Large intestine (tissue), 3 donors: ENCODE measurements around the gene TNFAIP8. TPM values are rescaled to one million over a fixed set of nuclear protein-coding genes. Genes with fewer than 3 reads are reported as not detected.

ENCODE experiments used
- DNase-seq, 2 donors: peaks; one replicate each; pipeline versions ENCODE4 v3.0.0 to v3.0.0-alpha.2; 2013
- H3K27ac ChIP-seq: one replicate; pipeline ENCODE4 v1.5.1; 2013; ENCODE audit warnings: low read length
- H3K27me3 ChIP-seq: 2 replicates; pipeline ENCODE4 v1.6.1; 2013; ENCODE audit warnings: low read length; ENCODE audit not compliant: control insufficient read depth, insufficient read depth
- H3K36me3 ChIP-seq: 2 replicates; pipeline ENCODE4 v1.6.1; 2013; ENCODE audit warnings: low read length; ENCODE audit not compliant: control insufficient read depth, insufficient read depth
- H3K4me1 ChIP-seq: one replicate; pipeline ENCODE4 v1.6.1; 2013; ENCODE audit warnings: low read length; ENCODE audit not compliant: control insufficient read depth, insufficient read depth
- H3K4me3 ChIP-seq: one replicate; pipeline ENCODE4 v1.5.1; 2013; ENCODE audit warnings: low read length
- H3K9me3 ChIP-seq: one replicate; pipeline ENCODE4 v1.6.1; 2013; ENCODE audit warnings: mild to moderate bottlenecking, low read depth, low read length, moderate library complexity; ENCODE audit not compliant: control insufficient read depth
- WGBS: methylation state at CpG from one replicate; pipeline ENCODE4 v1.1.5; 2013; ENCODE audit warnings: low lambda C conversion rate; ENCODE audit not compliant: insufficient coverage; 5-methylcytosine and 5-hydroxymethylcytosine counted together
- polyA plus RNA-seq: library from polyadenylated mRNA; unstranded; fragments of 120-200 nt; gene quantifications from one replicate; pipeline ENCODE4 v1.2.1, GENCODE V29; 2013

TNFAIP8 gene
- polyA plus RNA-seq, 1 donor: 17.1 TPM

- Histone ChIP-seq H3K9me3 (no peaks in the 10 kb centered on the region), H3K27me3 (peaks cover 23% of the 10 kb centered on the region), H3K27ac (no peak overlapping the region), H3K4me3 (no peak overlapping the region), H3K4me1 (peaks cover 2% of the 10 kb centered on the region), H3K36me3 (no peaks in the 10 kb centered on the region)
- DNase-seq: no peak
- no CpG with 5 or more reads among the region's 6 CpGs for WGBS
Measured at GRCh38 chr5:119357808-119358529, 2.1 kb downstream of the TNFAIP8 start.

GRCh38 chr5:119358530-119358900, 2.7 kb downstream of the TNFAIP8 start:
- no peak overlapping the region for H3K27ac ChIP-seq
- no peak for DNase-seq
- peaks cover 2% of the 10 kb centered on the region for H3K4me1 ChIP-seq
- no CpG with 5 or more reads among the region's 2 CpGs for WGBS
- H3K4me3 ChIP-seq: no peak overlapping the region
- no peaks in the 10 kb centered on the region for H3K9me3 ChIP-seq
- no peaks in the 10 kb centered on the region for H3K36me3 ChIP-seq
- peaks cover 23% of the 10 kb centered on the region for H3K27me3 ChIP-seq

DNA sequence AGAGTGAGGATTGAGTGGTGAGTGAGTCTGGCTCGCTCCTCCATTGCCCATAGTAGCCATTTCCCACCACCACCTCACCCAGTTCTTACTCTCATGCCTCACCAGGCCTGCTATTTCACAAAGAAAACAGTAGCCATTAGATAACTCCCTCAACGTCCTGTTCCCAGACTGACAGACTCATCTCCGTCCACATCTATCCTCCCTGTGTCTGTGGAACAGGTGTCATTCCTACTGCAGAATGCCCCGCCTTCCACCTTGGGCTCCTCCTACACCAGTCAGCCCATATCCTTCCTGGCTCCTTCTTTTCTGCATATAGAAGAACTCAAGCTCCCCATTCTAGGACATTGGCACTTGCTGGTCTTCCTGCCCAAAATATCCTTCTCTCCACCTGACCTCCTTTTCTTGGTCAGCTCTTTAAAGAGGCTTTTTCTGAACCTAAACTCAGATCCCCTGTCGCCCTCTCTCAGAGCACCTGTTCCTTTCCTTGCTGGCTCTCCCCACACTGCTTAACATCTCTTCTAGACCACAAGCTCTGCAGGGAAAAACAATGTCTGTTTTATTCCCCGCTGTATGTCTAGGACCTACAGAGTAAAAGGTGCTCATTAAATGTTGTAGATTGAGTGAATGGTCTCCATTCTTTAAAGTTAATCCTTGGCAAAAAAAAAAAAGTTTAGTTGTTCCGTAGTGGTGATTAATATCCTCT, 3.2 kb downstream of the TNFAIP8 start:
- Histone ChIP-seq H3K27me3 (peaks cover 23% of the 10 kb centered on the region), H3K27ac (no peak overlapping the region), H3K9me3 (no peaks in the 10 kb centered on the region), H3K4me1 (peaks cover 2% of the 10 kb centered on the region), H3K36me3 (no peaks in the 10 kb centered on the region), H3K4me3 (no peak overlapping the region)
- no peak for DNase-seq
- no CpG with 5 or more reads among the region's 7 CpGs for WGBS

DNA sequence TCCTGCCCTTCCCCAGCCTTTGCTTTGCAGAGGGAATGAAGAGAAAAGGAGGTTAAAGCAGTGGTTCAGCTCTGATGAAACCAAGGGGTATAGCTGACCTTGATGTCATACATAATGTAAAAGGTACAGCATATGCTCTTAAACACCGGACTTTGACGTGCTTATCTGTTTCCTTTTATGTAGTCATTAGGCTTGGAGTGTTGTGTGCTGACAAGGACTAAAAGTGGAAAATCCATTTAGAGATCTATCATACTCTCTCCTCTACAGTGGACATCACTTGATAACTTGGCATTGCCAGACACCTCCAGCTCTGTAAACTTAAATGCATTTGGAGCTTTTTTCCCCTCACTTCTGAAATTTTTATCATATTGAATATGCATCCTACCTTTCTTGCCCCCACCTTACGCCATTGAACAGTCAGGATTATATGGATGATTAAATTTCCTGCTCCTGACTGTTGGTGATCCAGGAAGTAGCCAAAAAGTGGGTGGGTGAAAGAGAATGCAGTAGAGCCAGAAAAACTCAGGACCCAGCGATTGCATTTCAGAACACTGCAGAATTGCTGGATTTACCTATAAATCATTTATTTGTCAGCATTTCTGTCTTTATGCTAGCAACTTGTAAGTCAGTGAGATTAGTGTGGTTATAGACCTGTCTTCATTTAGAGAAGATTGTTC, 4.1 kb downstream of the TNFAIP8 start:
- H3K4me3 ChIP-seq: no peak overlapping the region
- peaks cover 22% of the 10 kb centered on the region for H3K27me3 ChIP-seq
- no peaks in the 10 kb centered on the region for H3K36me3 ChIP-seq
- H3K9me3 ChIP-seq: no peaks in the 10 kb centered on the region
- H3K27ac ChIP-seq: no peak overlapping the region
- 100% methylated on average over 1 of the region's 4 CpGs for WGBS
- DNase-seq: peak in 1 of 2 donors; percentile 49
- peaks cover 2% of the 10 kb centered on the region for H3K4me1 ChIP-seq

DNA sequence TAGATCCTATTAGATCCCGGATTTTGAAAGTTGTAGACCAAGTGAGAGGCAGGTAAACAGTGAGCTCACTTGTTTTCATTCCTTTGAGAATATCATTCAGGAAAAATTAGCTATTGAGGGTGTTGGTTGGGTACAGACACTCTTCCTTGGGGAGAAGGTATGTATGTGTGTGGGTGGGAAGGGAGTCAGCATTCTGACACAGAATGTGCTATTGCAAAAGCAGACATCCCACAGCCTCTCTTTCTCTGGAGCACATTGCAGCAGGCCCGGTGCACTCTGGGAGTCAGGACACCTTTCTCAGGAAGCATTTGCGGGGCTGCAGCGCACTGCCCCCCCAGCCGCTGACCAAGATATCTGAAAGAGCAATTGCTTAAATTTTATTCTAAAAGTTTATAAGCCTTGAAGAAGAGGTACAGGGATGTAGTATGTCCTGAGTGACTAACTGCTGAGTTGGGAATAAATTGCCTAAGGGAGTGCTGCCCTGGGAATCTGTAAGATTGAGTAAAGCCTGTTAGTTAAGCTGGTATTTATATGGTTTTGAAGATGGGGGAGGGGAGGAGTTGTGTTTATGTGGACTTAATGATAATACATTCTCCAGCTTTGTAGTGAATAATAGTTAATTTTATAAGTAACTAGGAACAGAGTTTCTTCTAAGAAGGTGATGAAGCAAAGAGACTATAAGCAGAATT, 5.2 kb downstream of the TNFAIP8 start:
- no peaks in the 10 kb centered on the region for H3K4me1 ChIP-seq
- peaks cover 14% of the 10 kb centered on the region for H3K27me3 ChIP-seq
- H3K36me3 ChIP-seq: no peaks in the 10 kb centered on the region
- no peak overlapping the region for H3K27ac ChIP-seq
- 50% methylated on average over 1 of the region's 5 CpGs for WGBS
- no peak for DNase-seq
- H3K9me3 ChIP-seq: no peaks in the 10 kb centered on the region
- no peak overlapping the region for H3K4me3 ChIP-seq

DNA sequence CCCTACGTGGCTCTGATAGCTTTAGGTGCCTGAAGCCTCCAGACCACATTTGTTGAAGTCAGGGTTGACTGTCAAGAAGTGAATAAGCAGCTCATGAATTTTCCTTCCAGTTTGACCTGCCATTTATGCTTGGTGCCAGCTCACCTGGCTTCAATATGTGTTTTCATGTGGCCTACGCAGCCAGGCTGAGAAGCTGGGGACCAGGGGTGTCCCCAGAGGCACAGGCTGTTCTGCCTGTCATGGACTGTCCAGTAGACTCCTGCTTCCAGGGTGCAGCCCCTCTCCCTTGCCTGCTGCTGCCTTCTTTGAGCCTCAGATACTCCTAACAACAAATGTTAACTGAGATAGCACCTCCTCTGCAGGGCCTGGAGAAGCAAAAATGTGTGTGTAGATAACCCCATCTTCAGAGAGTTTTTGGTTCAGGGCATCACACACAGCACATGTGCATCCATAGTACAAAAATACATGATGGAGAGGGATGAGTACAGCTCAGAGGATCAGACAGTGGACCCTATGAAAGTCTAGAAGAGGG, 5.8 kb downstream of the TNFAIP8 start:
- Histone ChIP-seq H3K4me3 (no peak overlapping the region), H3K27ac (no peak overlapping the region), H3K4me1 (no peaks in the 10 kb centered on the region), H3K36me3 (no peaks in the 10 kb centered on the region), H3K27me3 (peaks cover 7% of the 10 kb centered on the region), H3K9me3 (no peaks in the 10 kb centered on the region)
- no CpG with 5 or more reads among the region's 2 CpGs for WGBS
- no peak for DNase-seq

- WGBS: 20% methylated on average over 1 of the region's 2 CpGs
Measured at GRCh38 chr5:119362714-119363113, 6.9 kb downstream of the TNFAIP8 start.

GRCh38 chr5:119363271-119363670, 7.5 kb downstream of the TNFAIP8 start:
- no peak overlapping the region for H3K27ac ChIP-seq
- no peaks in the 10 kb centered on the region for H3K4me1 ChIP-seq
- no peak for DNase-seq
- no peaks in the 10 kb centered on the region for H3K27me3 ChIP-seq
- no peaks in the 10 kb centered on the region for H3K36me3 ChIP-seq
- WGBS: 100% methylated on average over 1 of the region's 2 CpGs
- H3K9me3 ChIP-seq: no peaks in the 10 kb centered on the region
- no peak overlapping the region for H3K4me3 ChIP-seq

More at GRCh38 chr5:119362714-119363113, 6.9 kb downstream of the TNFAIP8 start:
- Histone ChIP-seq H3K9me3 (no peaks in the 10 kb centered on the region), H3K27ac (no peak overlapping the region), H3K4me1 (no peaks in the 10 kb centered on the region), H3K36me3 (no peaks in the 10 kb centered on the region), H3K27me3 (no peaks in the 10 kb centered on the region), H3K4me3 (no peak overlapping the region)
- DNase-seq: no peak

- no peaks in the 10 kb centered on the region for H3K27me3 ChIP-seq
- H3K9me3 ChIP-seq: no peaks in the 10 kb centered on the region
- no peak overlapping the region for H3K4me3 ChIP-seq
- WGBS: no CpG with 5 or more reads among the region's 2 CpGs
- H3K27ac ChIP-seq: no peak overlapping the region
- H3K36me3 ChIP-seq: no peaks in the 10 kb centered on the region
- H3K4me1 ChIP-seq: no peaks in the 10 kb centered on the region
- no peak for DNase-seq
Measured at GRCh38 chr5:119363936-119364335, 8.1 kb downstream of the TNFAIP8 start.
